ENCODE measurements around the gene XIRP1.
"Not testable (repeated sequence)": the region's sequence is repeated elsewhere in the genome, so short reads cannot be mapped to it uniquely, and the experiment has no call there.

XIRP1 gene

GRCh38 chr3:39192490-39193092 lies at the start of gene XIRP1:
Gene XIRP1 (minus strand): TSS chr3:39192595. CDS start chr3:39189445, 3,150 bp downstream.
- DNase-seq (ENCODE audit: low read depth): no peak

GRCh38 chr3:39241561-39241960 lies 49.2 kb upstream of the XIRP1 start:
- no peak for DNase-seq (ENCODE audit: low read depth)

- DNase-seq (ENCODE audit: low read depth): no peak
Observed at GRCh38 chr3:39237027-39237426, 44.6 kb upstream of the XIRP1 start.

GRCh38 chr3:39234651-39235050 lies 42.3 kb upstream of the XIRP1 start:
- DNase-seq (ENCODE audit: low read depth): no peak

GRCh38 chr3:39232859-39233258 lies 40.5 kb upstream of the XIRP1 start:
- no peak for DNase-seq (ENCODE audit: low read depth)

GRCh38 chr3:39230453-39230852 lies 38.1 kb upstream of the XIRP1 start:
- no peak for DNase-seq (ENCODE audit: low read depth)

GRCh38 chr3:39228496-39228895 lies 36.1 kb upstream of the XIRP1 start:
- DNase-seq (ENCODE audit: low read depth): no peak

- DNase-seq (ENCODE audit: low read depth): not testable (repeated sequence)
Observed at GRCh38 chr3:39227596-39227995, 35.2 kb upstream of the XIRP1 start.

GRCh38 chr3:39226106-39226741 lies 33.8 kb upstream of the XIRP1 start:
- DNase-seq (ENCODE audit: low read depth): no peak

- no peak for DNase-seq (ENCODE audit: low read depth)
Observed at GRCh38 chr3:39224288-39224687, 31.9 kb upstream of the XIRP1 start.

GRCh38 chr3:39222939-39223338 lies 30.5 kb upstream of the XIRP1 start:
- no peak for DNase-seq (ENCODE audit: low read depth)

GRCh38 chr3:39222462-39222861 lies 30.1 kb upstream of the XIRP1 start:
- no peak for DNase-seq (ENCODE audit: low read depth)

- no peak for DNase-seq (ENCODE audit: low read depth)
Observed at GRCh38 chr3:39221141-39221530, 28.7 kb upstream of the XIRP1 start.

GRCh38 chr3:39220407-39221140 lies 28.2 kb upstream of the XIRP1 start:
- no peak for DNase-seq (ENCODE audit: low read depth)

GRCh38 chr3:39219702-39220101 lies 27.3 kb upstream of the XIRP1 start:
- DNase-seq (ENCODE audit: low read depth): no peak

- DNase-seq (ENCODE audit: low read depth): no peak
Observed at GRCh38 chr3:39216176-39216790, 23.9 kb upstream of the XIRP1 start.

GRCh38 chr3:39213613-39214012 lies 21.2 kb upstream of the XIRP1 start:
- DNase-seq (ENCODE audit: low read depth): no peak

- DNase-seq (ENCODE audit: low read depth): no peak
Observed at GRCh38 chr3:39212665-39213064, 20.3 kb upstream of the XIRP1 start.

- no peak for DNase-seq (ENCODE audit: low read depth)
Observed at GRCh38 chr3:39211332-39212130, 19.1 kb upstream of the XIRP1 start.

GRCh38 chr3:39210078-39210477 lies 17.7 kb upstream of the XIRP1 start:
- no peak for DNase-seq (ENCODE audit: low read depth)

- DNase-seq (ENCODE audit: low read depth): no peak
Observed at GRCh38 chr3:39209329-39209970, 17.1 kb upstream of the XIRP1 start.

Data from stimulated activated CD8-positive, alpha-beta memory T cell treated with anti-CD3 and anti-CD28 coated beads, Interleukin-15, amount 100 ng/mL, for 1 hour (primary cell).